ENCODE measurements around the gene ACTR1A. TPM values are rescaled to one million over a fixed set of nuclear protein-coding genes. Genes with fewer than 3 reads are reported as not detected.

ACTR1A gene
- total and polyA plus RNA-seq, 12 donors: 90.1 to 138 (median 110) TPM

DNA sequence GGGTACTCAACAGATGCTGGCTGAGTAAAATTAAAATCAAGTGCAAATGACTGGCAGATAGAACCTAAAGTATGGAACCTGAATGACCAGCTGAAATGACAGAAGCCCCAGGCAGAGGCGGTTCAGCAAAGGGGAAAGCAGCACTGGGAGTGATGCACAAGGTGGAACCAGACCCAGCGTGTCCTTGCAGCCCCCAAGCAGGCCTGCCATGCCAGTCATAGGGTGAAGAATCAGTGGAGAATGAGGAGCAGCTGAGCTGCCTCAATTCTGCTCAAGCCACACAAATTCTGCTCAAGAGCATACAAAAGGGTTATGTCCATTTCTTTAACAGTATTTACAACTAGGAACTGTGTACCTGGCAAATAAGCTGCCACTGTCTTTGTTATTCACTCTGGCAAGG is 8.7 kb downstream of the ACTR1A start:
- peaks cover 3 to 65% (median 40%) of the 10 kb centered on the region in 9 donors for H3K4me1 ChIP-seq
- intact Hi-C loops (cut with DNase I): no loop called here

DNA sequence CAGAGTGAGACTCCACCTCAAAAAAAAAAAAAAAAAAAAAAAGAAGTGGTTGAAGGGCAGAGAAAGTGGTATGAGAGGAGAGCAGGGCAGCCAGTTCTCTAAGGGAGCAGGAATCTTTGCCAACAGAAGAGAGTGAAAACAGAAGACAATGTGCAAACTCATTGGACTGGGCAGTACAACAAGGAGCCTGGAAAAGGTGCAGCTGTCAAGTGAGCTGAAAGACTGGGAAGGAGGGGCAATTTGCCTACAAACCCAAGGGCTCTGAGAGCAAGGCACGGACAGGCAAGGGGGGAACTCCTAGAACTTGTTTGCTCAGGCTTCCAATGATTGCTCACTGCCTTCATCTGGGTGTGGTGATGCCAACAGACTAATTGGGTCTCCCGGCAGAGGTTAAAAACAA is 9.5 kb downstream of the ACTR1A start:
- no peaks in the 10 kb centered on the region for H3K27me3 ChIP-seq
- intact Hi-C loops (cut with DNase I): no loop called here
- peak; percentile 69 to 91 (median 78) for ATAC-seq
- peaks cover 3 to 57% (median 34%) of the 10 kb centered on the region in 9 donors for H3K4me1 ChIP-seq
- H3K27ac ChIP-seq: peak overlapping the region in 9 of 10 donors; percentile 0 to 73 (median 45)
- H3K4me3 ChIP-seq: no peak overlapping the region
- 35 to 41% methylated on average over 2 of the region's 2 CpGs for WGBS, 2 donors
- no peaks in the 10 kb centered on the region for H3K9me3 ChIP-seq
- peaks cover 4 to 71% (median 21%) of the 10 kb centered on the region in 9 donors for H3K36me3 ChIP-seq
- TF ChIP-seq, protein P1, sequence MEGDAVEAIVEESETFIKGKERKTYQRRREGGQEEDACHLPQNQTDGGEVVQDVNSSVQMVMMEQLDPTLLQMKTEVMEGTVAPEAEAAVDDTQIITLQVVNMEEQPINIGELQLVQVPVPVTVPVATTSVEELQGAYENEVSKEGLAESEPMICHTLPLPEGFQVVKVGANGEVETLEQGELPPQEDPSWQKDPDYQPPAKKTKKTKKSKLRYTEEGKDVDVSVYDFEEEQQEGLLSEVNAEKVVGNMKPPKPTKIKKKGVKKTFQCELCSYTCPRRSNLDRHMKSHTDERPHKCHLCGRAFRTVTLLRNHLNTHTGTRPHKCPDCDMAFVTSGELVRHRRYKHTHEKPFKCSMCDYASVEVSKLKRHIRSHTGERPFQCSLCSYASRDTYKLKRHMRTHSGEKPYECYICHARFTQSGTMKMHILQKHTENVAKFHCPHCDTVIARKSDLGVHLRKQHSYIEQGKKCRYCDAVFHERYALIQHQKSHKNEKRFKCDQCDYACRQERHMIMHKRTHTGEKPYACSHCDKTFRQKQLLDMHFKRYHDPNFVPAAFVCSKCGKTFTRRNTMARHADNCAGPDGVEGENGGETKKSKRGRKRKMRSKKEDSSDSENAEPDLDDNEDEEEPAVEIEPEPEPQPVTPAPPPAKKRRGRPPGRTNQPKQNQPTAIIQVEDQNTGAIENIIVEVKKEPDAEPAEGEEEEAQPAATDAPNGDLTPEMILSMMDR (IDR thresholded peaks at IDR 0.05): no peak
- DNase-seq: no peak

More for the DNA sequence above, 8.7 kb downstream of the ACTR1A start:
- Histone ChIP-seq H3K4me3 (no peak overlapping the region), H3K27me3 (no peaks in the 10 kb centered on the region), H3K27ac (peak overlapping the region in 5 of 10 donors; percentile 34 to 73 (median 45)), H3K36me3 (peaks cover 0 to 63% (median 13%) of the 10 kb centered on the region in 9 donors), H3K9me3 (no peaks in the 10 kb centered on the region)
- 82 to 97% methylated on average over 2 of the region's 2 CpGs for WGBS, 2 donors
- ATAC-seq (peak in 1 of 8 donors; percentile 13), DNase-seq (no peak)
- TF ChIP-seq, protein P1 (IDR thresholded peaks at IDR 0.05): no peak

DNA sequence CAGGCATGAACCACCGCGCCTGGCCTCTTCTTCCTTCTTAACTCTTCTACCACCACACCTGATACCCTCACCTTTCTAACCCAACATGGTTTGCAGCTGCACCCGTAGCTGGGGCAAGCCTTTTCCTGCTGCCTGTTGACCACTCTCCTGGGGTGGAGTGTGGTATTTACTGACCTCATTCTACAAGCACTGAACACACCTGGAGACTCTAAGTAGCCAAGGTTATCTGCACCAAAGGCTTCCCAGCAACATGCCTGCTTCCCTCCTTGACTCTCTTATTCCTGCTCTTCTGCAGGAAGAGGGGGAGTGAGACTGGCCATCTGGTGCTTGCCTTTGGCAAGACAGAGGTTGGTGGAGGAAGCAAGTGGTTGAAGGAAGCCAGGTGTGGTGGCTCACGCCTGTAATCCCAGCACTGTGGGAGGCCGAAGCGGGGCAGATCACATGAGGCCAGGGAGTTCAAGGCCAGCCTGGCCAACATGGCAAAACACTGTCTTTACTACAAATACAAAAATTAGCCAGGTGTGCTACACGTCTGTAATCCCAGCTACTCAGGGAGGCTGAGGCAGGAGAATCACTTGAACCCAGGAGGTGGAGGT is 10.1 kb downstream of the ACTR1A start:
- peak in 2 of 8 donors; percentile 9 to 25 for ATAC-seq
- DNase-seq: no peak
- WGBS, 2 donors: 92 to 94% methylated on average over 7 of the region's 7 CpGs

DNA sequence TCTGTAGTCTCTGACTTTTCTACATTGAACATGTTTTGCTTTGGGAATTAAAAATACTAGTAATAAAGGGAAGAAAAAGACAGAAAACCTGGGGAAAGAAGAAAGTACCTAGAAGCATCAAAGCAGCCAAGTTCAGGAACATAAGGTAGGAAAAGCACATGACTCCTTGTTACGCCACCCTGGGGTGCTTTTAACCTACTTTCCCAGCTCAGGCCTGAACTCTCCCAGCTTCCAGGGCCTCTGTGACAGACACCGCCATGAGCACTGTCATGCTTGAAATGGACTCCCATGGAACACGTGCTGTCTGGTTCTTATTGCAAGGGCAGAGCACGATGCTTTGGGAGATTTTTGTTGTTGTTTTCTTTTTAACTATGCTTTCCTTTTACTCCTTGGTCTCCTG is 11.4 kb downstream of the ACTR1A start:
- Histone ChIP-seq H3K4me1 (peaks cover 3 to 41% (median 33%) of the 10 kb centered on the region in 9 donors), H3K36me3 (peaks cover 4 to 81% (median 33%) of the 10 kb centered on the region in 9 donors), H3K4me3 (no peak overlapping the region), H3K27ac (peak overlapping the region in 1 of 10 donors; percentile 6), H3K9me3 (no peaks in the 10 kb centered on the region), H3K27me3 (no peaks in the 10 kb centered on the region)
- DNase-seq (no peak), ATAC-seq (no peak)
- intact Hi-C loops (cut with DNase I): no loop called here
- WGBS, 2 donors: 75 to 85% methylated on average over 4 of the region's 4 CpGs
- TF ChIP-seq, protein P1 (IDR thresholded peaks at IDR 0.05): no peak

More for the DNA sequence above, 10.1 kb downstream of the ACTR1A start:
- Histone ChIP-seq H3K4me3 (no peak overlapping the region), H3K27me3 (no peaks in the 10 kb centered on the region), H3K36me3 (peaks cover 4 to 76% (median 24%) of the 10 kb centered on the region in 9 donors), H3K4me1 (peaks cover 3 to 52% (median 34%) of the 10 kb centered on the region in 9 donors), H3K9me3 (no peaks in the 10 kb centered on the region), H3K27ac (peak overlapping the region in 8 of 10 donors; percentile 0 to 73 (median 48))
- TF ChIP-seq, protein P1 (IDR thresholded peaks at IDR 0.05): no peak
- intact Hi-C loops (cut with DNase I): no loop called here
